Uterus (tissue), 2 donors: Measurements from ENCODE around the gene SLC22A17.

Experiments used
- POLR2A ChIP-seq, 2 donors: fragments of 450-650 bp; IDR thresholded peaks; one replicate each; pipeline ENCODE4 v1.6.1; 2016; ENCODE audit warnings: antibody characterized with exemption in 2 of 2, mild to moderate bottlenecking in 1 of 2, moderate library complexity in 1 of 2
- TF ChIP-seq, protein P1 (sequence below), 4 experiments: fragments of 200-600 bp in 2 of 4; fragments of 450-650 bp in 2 of 4; sonication (generic) in 2 of 4; IDR thresholded peaks; one replicate each; pipeline ENCODE4 v1.5.1; 2016 to 2019; ENCODE audit warnings: antibody characterized with exemption in 4 of 4, mild to moderate bottlenecking in 2 of 4, moderate library complexity in 1 of 4

DNA sequence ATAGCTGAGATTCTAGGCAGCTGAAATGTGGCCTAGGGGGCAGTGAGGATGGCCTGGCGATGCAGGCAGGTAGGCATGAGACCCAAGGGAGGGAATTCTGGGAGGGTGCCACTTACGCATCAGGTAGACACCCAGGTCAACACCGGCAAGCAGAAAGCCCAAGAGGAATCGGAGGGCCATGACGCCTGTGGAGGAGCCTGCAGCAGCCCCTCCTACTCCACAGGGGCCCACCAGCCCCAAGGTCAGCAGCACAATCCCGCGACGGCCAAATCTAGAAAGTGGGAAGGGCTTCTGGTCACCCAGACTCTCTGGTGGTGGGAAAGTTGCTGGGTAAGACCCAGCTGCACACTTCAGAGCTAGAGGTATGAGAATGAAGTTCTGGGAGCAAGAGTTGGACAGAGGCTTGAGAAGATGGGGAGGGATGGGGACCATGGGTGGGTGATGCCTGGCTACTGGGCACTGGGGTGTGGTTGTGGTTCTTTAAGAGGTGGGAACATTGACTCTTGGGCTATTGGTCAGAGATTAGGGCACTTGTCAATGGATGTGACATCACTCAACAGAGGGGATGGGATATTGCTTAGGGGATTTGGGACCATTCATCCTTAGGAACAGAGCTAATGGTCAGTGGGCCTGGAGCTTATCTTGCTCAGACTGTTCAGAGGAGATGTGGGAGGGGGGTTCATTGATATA, 3.4 kb downstream of the SLC22A17 start:
- TF ChIP-seq, protein P1, sequence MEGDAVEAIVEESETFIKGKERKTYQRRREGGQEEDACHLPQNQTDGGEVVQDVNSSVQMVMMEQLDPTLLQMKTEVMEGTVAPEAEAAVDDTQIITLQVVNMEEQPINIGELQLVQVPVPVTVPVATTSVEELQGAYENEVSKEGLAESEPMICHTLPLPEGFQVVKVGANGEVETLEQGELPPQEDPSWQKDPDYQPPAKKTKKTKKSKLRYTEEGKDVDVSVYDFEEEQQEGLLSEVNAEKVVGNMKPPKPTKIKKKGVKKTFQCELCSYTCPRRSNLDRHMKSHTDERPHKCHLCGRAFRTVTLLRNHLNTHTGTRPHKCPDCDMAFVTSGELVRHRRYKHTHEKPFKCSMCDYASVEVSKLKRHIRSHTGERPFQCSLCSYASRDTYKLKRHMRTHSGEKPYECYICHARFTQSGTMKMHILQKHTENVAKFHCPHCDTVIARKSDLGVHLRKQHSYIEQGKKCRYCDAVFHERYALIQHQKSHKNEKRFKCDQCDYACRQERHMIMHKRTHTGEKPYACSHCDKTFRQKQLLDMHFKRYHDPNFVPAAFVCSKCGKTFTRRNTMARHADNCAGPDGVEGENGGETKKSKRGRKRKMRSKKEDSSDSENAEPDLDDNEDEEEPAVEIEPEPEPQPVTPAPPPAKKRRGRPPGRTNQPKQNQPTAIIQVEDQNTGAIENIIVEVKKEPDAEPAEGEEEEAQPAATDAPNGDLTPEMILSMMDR (IDR thresholded peaks at IDR 0.05) = no peak
- no peak for TF ChIP-seq POLR2A (IDR thresholded peaks at IDR 0.05)
